Endothelial cell of umbilical vein (primary cell): ENCODE measurements around the gene RIMBP3C.

Experiments used
- JUN ChIP-seq: IDR thresholded peaks from 2 replicates; pipeline ENCODE4 v1.6.1; 2011; ENCODE audit warnings: borderline replicate concordance, low read depth; ENCODE audit not compliant: insufficient read length, insufficient read depth
- MYC ChIP-seq: IDR thresholded peaks from one replicate; pipeline ENCODE4 v1.6.1; 2011; ENCODE audit warnings: mild to moderate bottlenecking, low read depth, low read length
- POLR2A ChIP-seq: IDR thresholded peaks from 2 replicates; pipeline ENCODE4 v1.6.1; 2012; ENCODE audit warnings: low read depth, mild to moderate bottlenecking, control low read depth, low read length
- POLR2AphosphoS5 ChIP-seq: IDR thresholded peaks from 2 replicates; pipeline ENCODE4 v1.6.1; 2012; ENCODE audit warnings: low read depth, mild to moderate bottlenecking, control low read depth, low read length, moderate library complexity; ENCODE audit not compliant: insufficient read depth
- TF ChIP-seq, protein P1 (sequence below), 2 donors: IDR thresholded peaks; 1 replicate in 1 of 2; 2 replicates in 1 of 2; pipeline ENCODE4 v1.5.1; 2011; ENCODE audit warnings: low read length in 2 of 2, mild to moderate bottlenecking in 2 of 2, moderate library complexity in 2 of 2, control low read depth in 1 of 2, inconsistent platforms in 1 of 2, low read depth in 1 of 2; ENCODE audit not compliant: insufficient read depth in 1 of 2; ENCODE audit errors: extremely low read depth in 1 of 2
- TF ChIP-seq, protein P2 (sequence below): IDR thresholded peaks from 2 replicates; pipeline ENCODE4 v1.6.1; 2011; ENCODE audit not compliant: insufficient read depth, insufficient read length

DNA sequence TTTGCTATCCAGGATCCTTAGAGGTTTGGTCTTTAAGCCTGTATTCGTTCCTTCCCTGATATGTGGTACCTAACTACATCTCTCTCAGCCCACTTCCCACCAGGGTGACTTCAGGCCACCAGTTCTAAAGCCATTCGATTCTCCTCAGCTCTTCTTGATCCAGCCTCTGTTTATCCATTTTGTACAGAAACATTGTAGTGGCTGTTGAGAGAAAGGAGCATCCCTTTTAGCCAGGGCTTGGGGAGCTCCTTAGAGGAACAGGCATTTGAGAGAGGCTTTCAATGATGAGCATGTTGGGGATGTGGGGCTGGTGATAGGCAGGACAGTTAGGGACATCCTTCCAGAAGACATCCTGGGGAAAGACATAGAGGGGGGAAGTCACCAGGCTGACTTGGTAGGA, 34.1 kb upstream of the RIMBP3C start:
- TF ChIP-seq, protein P1, sequence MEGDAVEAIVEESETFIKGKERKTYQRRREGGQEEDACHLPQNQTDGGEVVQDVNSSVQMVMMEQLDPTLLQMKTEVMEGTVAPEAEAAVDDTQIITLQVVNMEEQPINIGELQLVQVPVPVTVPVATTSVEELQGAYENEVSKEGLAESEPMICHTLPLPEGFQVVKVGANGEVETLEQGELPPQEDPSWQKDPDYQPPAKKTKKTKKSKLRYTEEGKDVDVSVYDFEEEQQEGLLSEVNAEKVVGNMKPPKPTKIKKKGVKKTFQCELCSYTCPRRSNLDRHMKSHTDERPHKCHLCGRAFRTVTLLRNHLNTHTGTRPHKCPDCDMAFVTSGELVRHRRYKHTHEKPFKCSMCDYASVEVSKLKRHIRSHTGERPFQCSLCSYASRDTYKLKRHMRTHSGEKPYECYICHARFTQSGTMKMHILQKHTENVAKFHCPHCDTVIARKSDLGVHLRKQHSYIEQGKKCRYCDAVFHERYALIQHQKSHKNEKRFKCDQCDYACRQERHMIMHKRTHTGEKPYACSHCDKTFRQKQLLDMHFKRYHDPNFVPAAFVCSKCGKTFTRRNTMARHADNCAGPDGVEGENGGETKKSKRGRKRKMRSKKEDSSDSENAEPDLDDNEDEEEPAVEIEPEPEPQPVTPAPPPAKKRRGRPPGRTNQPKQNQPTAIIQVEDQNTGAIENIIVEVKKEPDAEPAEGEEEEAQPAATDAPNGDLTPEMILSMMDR (IDR thresholded peaks at IDR 0.05; ENCODE audit: extremely low read depth in 1 of 2, insufficient read depth in 1 of 2, low read depth in 1 of 2, low read length in 2 of 2): no peak
- TF ChIP-seq POLR2A (no peak), POLR2AphosphoS5 (no peak), MYC (no peak), JUN (no peak)
- TF ChIP-seq, protein P2, sequence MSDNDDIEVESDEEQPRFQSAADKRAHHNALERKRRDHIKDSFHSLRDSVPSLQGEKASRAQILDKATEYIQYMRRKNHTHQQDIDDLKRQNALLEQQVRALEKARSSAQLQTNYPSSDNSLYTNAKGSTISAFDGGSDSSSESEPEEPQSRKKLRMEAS: no peak
